PC-3 (cell line): Measurements from ENCODE around the gene ABCG2. TPM values are rescaled to one million over a fixed set of nuclear protein-coding genes. Genes with fewer than 3 reads are reported as not detected.

Experiments used
- ATAC-seq: fragments of 200-7000 bp; cut with Tn5 transposase; 2 replicates; pipeline ENCODE4 v1.9.1; 2020; ENCODE audit warnings: mild to moderate bottlenecking, moderate library complexity
- BruUV-seq: library from RNA; stranded (reverse); fragments of 400-500 nt; replicated peaks from 2 replicates; lab custom pipeline; 2021; lab: Mats Ljungman, UMichigan
- CTCF ChIA-PET: fragments of 300-600 bp; sonication (Branson Sonifier 250); formaldehyde crosslinking; loops from one replicate; lab custom pipeline; 2022; ENCODE audit warnings: antibody characterized with exemption; lab: Charles Lee
- POLR2A ChIA-PET: fragments of 300-600 bp; sonication (Branson Sonifier 250); formaldehyde crosslinking; loops from one replicate; lab custom pipeline; 2022; ENCODE audit warnings: antibody characterized with exemption; ENCODE audit not compliant: unreplicated experiment; lab: Charles Lee
- DNase-seq: peaks from one replicate; pipeline ENCODE4 v3.0.0-alpha.2; 2015
- H2AFZ ChIP-seq: fragments of 300-600 bp; sonication (generic); 2 replicates; pipeline ENCODE4 v1.6.0; 2016; ENCODE audit warnings: antibody characterized with exemption, low read length
- H3F3A ChIP-seq: fragments of 300-600 bp; sonication (generic); one replicate; pipeline ENCODE4 v1.6.0; 2017; ENCODE audit warnings: antibody characterized with exemption, low read length, control low read depth, mild to moderate bottlenecking; ENCODE audit not compliant: unreplicated experiment
- H3K27ac ChIP-seq: fragments of 300-600 bp; sonication (generic); 2 replicates; pipeline ENCODE4 v1.5.1; 2016; ENCODE audit warnings: mild to moderate bottlenecking, low read length
- H3K27me3 ChIP-seq: fragments of 300-600 bp; sonication (generic); 2 replicates; pipeline ENCODE4 v1.6.1; 2016; ENCODE audit warnings: low read length, mixed read lengths
- H3K36me3 ChIP-seq: fragments of 300-600 bp; sonication (generic); 2 replicates; pipeline ENCODE4 v1.6.1; 2016; ENCODE audit warnings: low read depth, mixed run types, low read length, mixed read lengths
- H3K4me1 ChIP-seq: fragments of 300-600 bp; sonication (generic); 2 replicates; pipeline ENCODE4 v1.5.1; 2016; ENCODE audit warnings: low read length; ENCODE audit not compliant: insufficient read depth
- H3K4me2 ChIP-seq: fragments of 300-600 bp; sonication (generic); 2 replicates; pipeline ENCODE4 v1.6.0; 2016; ENCODE audit warnings: low read length
- H3K4me3 ChIP-seq: fragments of 300-600 bp; sonication (generic); 2 replicates; pipeline ENCODE4 v1.5.1; 2016; ENCODE audit warnings: mild to moderate bottlenecking, low read length, mixed read lengths
- H3K79me2 ChIP-seq: fragments of 300-600 bp; sonication (generic); 2 replicates; pipeline ENCODE4 v1.6.1; 2017; ENCODE audit warnings: low read length, mixed read lengths
- H3K9ac ChIP-seq: fragments of 300-600 bp; sonication (generic); 2 replicates; pipeline ENCODE4 v1.6.0; 2016; ENCODE audit warnings: mild to moderate bottlenecking, low read length
- H3K9me2 ChIP-seq: fragments of 300-600 bp; sonication (generic); replicated peaks from 2 replicates; pipeline ENCODE4 v1.6.1; 2016; ENCODE audit warnings: mixed run types, low read length, mixed read lengths
- H3K9me3 ChIP-seq: fragments of 300-600 bp; sonication (generic); 2 replicates; pipeline ENCODE4 v1.6.1; 2016; ENCODE audit warnings: low read length, mixed read lengths
- H4K20me1 ChIP-seq: fragments of 300-600 bp; sonication (generic); 2 replicates; pipeline ENCODE4 v1.6.1; 2016; ENCODE audit warnings: low read length, mixed read lengths
- EZH2 ChIP-seq: fragments of 300-600 bp; sonication (generic); IDR thresholded peaks from one replicate; pipeline ENCODE4 v1.6.1; 2017; ENCODE audit warnings: antibody characterized with exemption, mild to moderate bottlenecking, low read length; ENCODE audit not compliant: unreplicated experiment
- EZH2phosphoT487 ChIP-seq: fragments of 300-600 bp; sonication (generic); IDR thresholded peaks from 2 replicates; pipeline ENCODE4 v1.6.1; 2018; ENCODE audit warnings: mild to moderate bottlenecking, antibody characterized with exemption, low read length, borderline replicate concordance
- intact Hi-C: fragments of 100-400 bp; cut with micrococcal nuclease; formaldehyde crosslinking; loops from 2 replicates; pipeline ENCODE4 v1.9.0; 2023
- total RNA-seq: library from RNA; depleted of rRNA; stranded (reverse); fragments of >200 nt; gene quantifications from 2 replicates; pipeline ENCODE4 v1.2.3, GENCODE V29; 2014
- TF ChIP-seq, protein P1 (sequence below): fragments of 300-600 bp; sonication (generic); conservative IDR thresholded peaks from 2 replicates; pipeline ENCODE4 v1.5.1; 2017; ENCODE audit warnings: antibody characterized with exemption, low read depth, mild to moderate bottlenecking, low read length

The ABCG2 gene
- total RNA-seq, 1 experiment from 2014 or later: not detected

DNA sequence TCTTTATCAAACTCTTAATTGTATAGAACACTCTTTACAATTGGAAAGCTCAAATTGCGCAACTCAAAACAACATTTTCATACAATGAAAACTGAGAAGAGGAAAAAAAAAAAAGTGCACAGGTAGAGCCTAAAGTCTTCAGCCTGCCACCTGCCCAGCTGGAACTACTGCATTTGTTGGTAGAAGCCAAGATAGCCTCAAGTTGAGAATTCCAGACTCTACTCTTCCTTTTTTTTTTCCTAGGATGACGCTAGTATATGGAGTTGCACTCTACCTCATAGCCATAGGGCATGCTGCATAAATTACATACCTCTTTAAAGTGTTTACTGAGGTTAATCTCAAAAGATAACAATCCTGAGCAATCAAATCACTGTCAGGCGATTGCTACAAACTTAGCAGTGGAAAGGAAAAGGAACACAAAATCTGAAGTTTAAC lies 13.6 kb downstream of the ABCG2 start:
- ChIA-PET CTCF (no interaction called here), POLR2A (interaction anchor here (0.6 kb wide), 1 partner anchor 34 kb away, joined by 5 read pairs; no protein-coding TSS in a partner anchor)
- H2AFZ ChIP-seq: no peak overlapping the region
- intact Hi-C loops: loop anchor here (5.0 kb wide), 1 partner anchor 38 kb away; no protein-coding TSS in a partner anchor
- BruUV-seq: no TSS peak
- ATAC-seq (peak; percentile 65), DNase-seq (peak; percentile 89)
- TF ChIP-seq EZH2 (no peak), EZH2phosphoT487 (no peak)
- TF ChIP-seq, protein P1, sequence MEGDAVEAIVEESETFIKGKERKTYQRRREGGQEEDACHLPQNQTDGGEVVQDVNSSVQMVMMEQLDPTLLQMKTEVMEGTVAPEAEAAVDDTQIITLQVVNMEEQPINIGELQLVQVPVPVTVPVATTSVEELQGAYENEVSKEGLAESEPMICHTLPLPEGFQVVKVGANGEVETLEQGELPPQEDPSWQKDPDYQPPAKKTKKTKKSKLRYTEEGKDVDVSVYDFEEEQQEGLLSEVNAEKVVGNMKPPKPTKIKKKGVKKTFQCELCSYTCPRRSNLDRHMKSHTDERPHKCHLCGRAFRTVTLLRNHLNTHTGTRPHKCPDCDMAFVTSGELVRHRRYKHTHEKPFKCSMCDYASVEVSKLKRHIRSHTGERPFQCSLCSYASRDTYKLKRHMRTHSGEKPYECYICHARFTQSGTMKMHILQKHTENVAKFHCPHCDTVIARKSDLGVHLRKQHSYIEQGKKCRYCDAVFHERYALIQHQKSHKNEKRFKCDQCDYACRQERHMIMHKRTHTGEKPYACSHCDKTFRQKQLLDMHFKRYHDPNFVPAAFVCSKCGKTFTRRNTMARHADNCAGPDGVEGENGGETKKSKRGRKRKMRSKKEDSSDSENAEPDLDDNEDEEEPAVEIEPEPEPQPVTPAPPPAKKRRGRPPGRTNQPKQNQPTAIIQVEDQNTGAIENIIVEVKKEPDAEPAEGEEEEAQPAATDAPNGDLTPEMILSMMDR: no peak
- peaks cover 49% of the 10 kb centered on the region for H3K4me1 ChIP-seq
- H3K27ac ChIP-seq: peak overlapping the region; percentile 97
- H3K36me3 ChIP-seq: no peaks in the 10 kb centered on the region
- H3K9me2 ChIP-seq: no peaks in the 10 kb centered on the region
- peak overlapping the region; percentile 32 for H3K4me2 ChIP-seq
- no peaks in the 10 kb centered on the region for H3K79me2 ChIP-seq
- no peaks in the 10 kb centered on the region for H3F3A ChIP-seq
- H3K9me3 ChIP-seq: no peaks in the 10 kb centered on the region
- no peaks in the 10 kb centered on the region for H4K20me1 ChIP-seq
- no peak overlapping the region for H3K4me3 ChIP-seq
- no peaks in the 10 kb centered on the region for H3K27me3 ChIP-seq
- peak overlapping the region; percentile 59 for H3K9ac ChIP-seq

DNA sequence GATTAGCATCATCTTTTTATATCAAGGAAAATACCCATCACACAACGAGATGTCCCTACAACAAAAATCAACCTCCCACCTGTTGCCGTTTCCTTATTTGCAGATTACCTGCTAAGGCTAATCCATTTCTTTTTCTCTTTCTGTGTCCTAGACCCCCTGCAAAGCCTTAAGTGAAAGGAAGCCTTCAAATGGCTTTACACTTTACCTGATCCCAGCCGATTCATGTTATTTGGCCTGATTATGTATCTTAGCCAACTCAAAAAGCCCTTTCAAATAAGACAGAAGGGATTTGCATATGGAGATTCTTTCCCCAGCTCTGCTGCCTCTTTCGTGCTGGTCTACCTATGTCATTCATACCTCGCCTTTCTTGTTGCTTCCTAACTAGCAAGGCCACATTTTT lies 14.4 kb downstream of the ABCG2 start:
- peak overlapping the region; percentile 38; the same call in 1 of the 2 replicates for H2AFZ ChIP-seq
- no peak for ATAC-seq
- no peak for DNase-seq
- H3K4me1 ChIP-seq: peaks cover 49% of the 10 kb centered on the region
- H3K27ac ChIP-seq: peak overlapping the region; percentile 97
- no peak overlapping the region for H3K4me3 ChIP-seq
- intact Hi-C loops: loop anchor here (5.0 kb wide), 1 partner anchor 37 kb away; no protein-coding TSS in a partner anchor
- H3K27me3 ChIP-seq: no peaks in the 10 kb centered on the region
- CTCF ChIA-PET: no interaction called here
- H3K9ac ChIP-seq: peak overlapping the region; percentile 59
- no peaks in the 10 kb centered on the region for H3K36me3 ChIP-seq
- H3K79me2 ChIP-seq: no peaks in the 10 kb centered on the region
- no TSS peak for BruUV-seq
- H4K20me1 ChIP-seq: no peaks in the 10 kb centered on the region
- no peaks in the 10 kb centered on the region for H3K9me3 ChIP-seq
- H3K9me2 ChIP-seq: no peaks in the 10 kb centered on the region
- peak overlapping the region; percentile 63 for H3K4me2 ChIP-seq
- no peaks in the 10 kb centered on the region for H3F3A ChIP-seq
- POLR2A ChIA-PET: interaction anchor here (0.6 kb wide), 1 partner anchor 33 kb away, joined by 5 read pairs; no protein-coding TSS in a partner anchor
- TF ChIP-seq, protein P1: no peak
- no peak for TF ChIP-seq EZH2

DNA sequence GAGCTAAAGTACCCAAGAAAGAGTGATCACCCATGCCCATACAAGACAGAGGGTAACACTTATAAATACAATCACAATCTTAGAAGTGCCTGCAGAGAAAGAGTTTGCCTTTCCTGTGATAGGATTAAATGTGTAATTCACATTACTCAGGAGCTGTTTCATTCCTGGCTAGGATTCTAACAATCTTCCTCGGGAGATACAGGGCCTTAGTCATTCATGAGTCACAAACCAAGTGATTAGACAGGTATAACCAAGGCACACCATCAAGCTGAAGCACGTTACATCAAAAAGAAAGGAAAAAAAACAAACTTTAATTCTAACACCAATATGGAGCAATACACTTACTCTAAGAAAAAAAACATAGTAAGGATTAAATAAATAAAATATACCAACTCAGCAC lies 14.9 kb downstream of the ABCG2 start:
- Histone ChIP-seq H3K9me3 (no peaks in the 10 kb centered on the region), H3K4me1 (peaks cover 49% of the 10 kb centered on the region), H3K27ac (peak overlapping the region; percentile 97), H3K9ac (peak overlapping the region; percentile 59), H3K79me2 (no peaks in the 10 kb centered on the region), H3F3A (no peaks in the 10 kb centered on the region), H4K20me1 (no peaks in the 10 kb centered on the region), H3K4me2 (peak overlapping the region; percentile 66), H3K9me2 (no peaks in the 10 kb centered on the region), H2AFZ (peak overlapping the region; percentile 38; the same call in 1 of the 2 replicates), H3K4me3 (0 out of 2 replicates have a peak overlapping the region, but pooled peaks have one; percentile 21), H3K36me3 (no peaks in the 10 kb centered on the region), H3K27me3 (no peaks in the 10 kb centered on the region)
- BruUV-seq: no TSS peak
- TF ChIP-seq, protein P1: no peak
- no peak for TF ChIP-seq EZH2phosphoT487
- TF ChIP-seq EZH2: no peak
- POLR2A ChIA-PET: no interaction called here
- peak; percentile 90 for DNase-seq
- intact Hi-C loops: loop anchor here (5.0 kb wide), 1 partner anchor 36 kb away; no protein-coding TSS in a partner anchor
- peak; percentile 77 for ATAC-seq
- CTCF ChIA-PET: interaction anchor here (0.6 to 0.7 kb wide), 2 partner anchors 36 to 380 kb away, joined by 3 to 5 read pairs; no protein-coding TSS in a partner anchor
